Ishikawa (cell line): ENCODE results near the gene KCNJ15.

Experiments used
- CREB1 ChIP-seq: IDR thresholded peaks from 2 replicates; pipeline ENCODE4 v1.6.1; 2012; ENCODE audit warnings: low read depth
- EP300 ChIP-seq: IDR thresholded peaks from 2 replicates; pipeline ENCODE4 v1.6.1; 2012; ENCODE audit warnings: borderline replicate concordance
- RAD21 ChIP-seq: IDR thresholded peaks from 2 replicates; pipeline ENCODE4 v1.6.1; 2012; ENCODE audit warnings: low read depth
- TAF1 ChIP-seq: IDR thresholded peaks from 2 replicates; pipeline ENCODE4 v1.6.1; 2012; ENCODE audit warnings: low read depth, mild to moderate bottlenecking
- TEAD4 ChIP-seq: IDR thresholded peaks from 2 replicates; pipeline ENCODE4 v1.6.1; 2012
- YY1 ChIP-seq: IDR thresholded peaks from 2 replicates; pipeline ENCODE4 v1.6.1; 2012; ENCODE audit warnings: low read depth
- TF ChIP-seq, protein P1 (sequence below): IDR thresholded peaks from 2 replicates; pipeline ENCODE4 v1.6.1; 2012; ENCODE audit warnings: low read depth, mild to moderate bottlenecking
- TF ChIP-seq, protein P2 (sequence below): IDR thresholded peaks from 2 replicates; pipeline ENCODE4 v1.6.1; 2012

DNA sequence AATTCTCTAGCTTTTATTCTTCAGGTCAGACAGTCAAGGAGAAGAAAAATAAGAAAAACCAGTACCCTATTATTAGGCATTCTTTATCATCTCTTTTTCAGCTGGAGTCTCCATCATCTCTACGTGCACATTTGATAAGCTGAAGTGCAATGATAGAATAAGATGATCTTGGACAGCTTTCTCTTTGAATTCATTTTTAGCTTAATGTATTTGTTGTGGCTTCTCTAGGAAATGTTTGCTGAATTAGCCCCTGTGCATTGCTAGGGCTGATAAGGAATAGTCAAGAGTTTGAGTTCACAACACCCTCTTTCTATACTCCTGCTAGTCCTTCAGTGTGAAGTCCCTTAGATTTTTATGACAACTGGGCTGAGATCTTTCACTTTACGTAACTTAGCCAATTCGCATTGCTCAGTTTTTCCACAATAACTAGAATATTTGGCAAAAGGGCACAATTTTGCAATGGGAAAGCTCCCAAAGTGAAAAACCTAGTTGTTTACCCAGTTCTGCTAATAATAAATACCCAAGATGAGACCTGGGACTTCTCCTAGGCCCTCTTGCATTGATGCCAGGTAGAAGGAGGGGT is 7.0 kb upstream of the KCNJ15 start:
- TF ChIP-seq EP300 (no peak), RAD21 (no peak), TAF1 (no peak), CREB1 (no peak), TEAD4 (no peak), YY1 (no peak)
- TF ChIP-seq, protein P1, sequence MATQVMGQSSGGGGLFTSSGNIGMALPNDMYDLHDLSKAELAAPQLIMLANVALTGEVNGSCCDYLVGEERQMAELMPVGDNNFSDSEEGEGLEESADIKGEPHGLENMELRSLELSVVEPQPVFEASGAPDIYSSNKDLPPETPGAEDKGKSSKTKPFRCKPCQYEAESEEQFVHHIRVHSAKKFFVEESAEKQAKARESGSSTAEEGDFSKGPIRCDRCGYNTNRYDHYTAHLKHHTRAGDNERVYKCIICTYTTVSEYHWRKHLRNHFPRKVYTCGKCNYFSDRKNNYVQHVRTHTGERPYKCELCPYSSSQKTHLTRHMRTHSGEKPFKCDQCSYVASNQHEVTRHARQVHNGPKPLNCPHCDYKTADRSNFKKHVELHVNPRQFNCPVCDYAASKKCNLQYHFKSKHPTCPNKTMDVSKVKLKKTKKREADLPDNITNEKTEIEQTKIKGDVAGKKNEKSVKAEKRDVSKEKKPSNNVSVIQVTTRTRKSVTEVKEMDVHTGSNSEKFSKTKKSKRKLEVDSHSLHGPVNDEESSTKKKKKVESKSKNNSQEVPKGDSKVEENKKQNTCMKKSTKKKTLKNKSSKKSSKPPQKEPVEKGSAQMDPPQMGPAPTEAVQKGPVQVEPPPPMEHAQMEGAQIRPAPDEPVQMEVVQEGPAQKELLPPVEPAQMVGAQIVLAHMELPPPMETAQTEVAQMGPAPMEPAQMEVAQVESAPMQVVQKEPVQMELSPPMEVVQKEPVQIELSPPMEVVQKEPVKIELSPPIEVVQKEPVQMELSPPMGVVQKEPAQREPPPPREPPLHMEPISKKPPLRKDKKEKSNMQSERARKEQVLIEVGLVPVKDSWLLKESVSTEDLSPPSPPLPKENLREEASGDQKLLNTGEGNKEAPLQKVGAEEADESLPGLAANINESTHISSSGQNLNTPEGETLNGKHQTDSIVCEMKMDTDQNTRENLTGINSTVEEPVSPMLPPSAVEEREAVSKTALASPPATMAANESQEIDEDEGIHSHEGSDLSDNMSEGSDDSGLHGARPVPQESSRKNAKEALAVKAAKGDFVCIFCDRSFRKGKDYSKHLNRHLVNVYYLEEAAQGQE = no peak
- TF ChIP-seq, protein P2, sequence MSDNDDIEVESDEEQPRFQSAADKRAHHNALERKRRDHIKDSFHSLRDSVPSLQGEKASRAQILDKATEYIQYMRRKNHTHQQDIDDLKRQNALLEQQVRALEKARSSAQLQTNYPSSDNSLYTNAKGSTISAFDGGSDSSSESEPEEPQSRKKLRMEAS = no peak
